ENCODE data around the gene AFMID. TPM values are rescaled to one million over a fixed set of nuclear protein-coding genes. Genes with fewer than 3 reads are reported as not detected.
A peak's percentile ranks its signal among the peaks of the same experiment; 100 is the strongest.

Gene AFMID
- total RNA-seq, 1 experiment from 2014 or later, result 45.1 TPM

- Mint-ChIP-seq H3K27ac (peak overlapping the region; percentile 68; the same call in 1 of the 2 replicates), H3K27me3 (ENCODE audit: low read depth) (no peaks in the 10 kb centered on the region), H3K36me3 (peaks cover 54% of the 10 kb centered on the region), H3K4me3 (no peak overlapping the region), H3K4me1 (peaks cover 45% of the 10 kb centered on the region), H3K9me3 (no peaks in the 10 kb centered on the region)
- CTCF ChIA-PET, result interaction anchor here (0.7 to 6.4 kb wide), 21 partner anchors 9 to 246 kb away, joined by 3 to 85 read pairs (median 4); partner anchors contain the start of genes AFMID, BIRC5 and TK1
- no peak for DNase-seq (ENCODE audit: low spot score)
- TF ChIP-seq ZNF671 (CRISPR knock-in tag; IDR thresholded peaks at IDR 0.05) (no peak), E2F1 (CRISPR knock-in tag; IDR thresholded peaks at IDR 0.05) (no peak), SMAD3 (CRISPR knock-in tag; IDR thresholded peaks at IDR 0.05; ENCODE audit: borderline replicate concordance) (no peak), PRDM15 (CRISPR knock-in tag; IDR thresholded peaks at IDR 0.05) (no peak), SP1 (CRISPR knock-in tag; conservative IDR thresholded peaks at IDR 0.05) (no peak), E2F4 (CRISPR knock-in tag; IDR thresholded peaks at IDR 0.05; ENCODE audit: borderline replicate concordance, low read depth) (no peak), IRF2 (CRISPR knock-in tag; IDR thresholded peaks at IDR 0.05; ENCODE audit: borderline replicate concordance, low read depth) (no peak), TEAD4 (CRISPR knock-in tag; IDR thresholded peaks at IDR 0.05) (no peak), CREM (CRISPR knock-in tag; IDR thresholded peaks at IDR 0.05) (no peak), NR1H2 (CRISPR knock-in tag; IDR thresholded peaks at IDR 0.05) (no peak), JUN (CRISPR knock-in tag; IDR thresholded peaks at IDR 0.05) (no peak), IRF1 (CRISPR knock-in tag; IDR thresholded peaks at IDR 0.05) (no peak), E2F5 (CRISPR knock-in tag; IDR thresholded peaks at IDR 0.05) (no peak), MXD4 (CRISPR knock-in tag; IDR thresholded peaks at IDR 0.05; ENCODE audit: borderline replicate concordance) (no peak)
- TF ChIP-seq, protein P1, sequence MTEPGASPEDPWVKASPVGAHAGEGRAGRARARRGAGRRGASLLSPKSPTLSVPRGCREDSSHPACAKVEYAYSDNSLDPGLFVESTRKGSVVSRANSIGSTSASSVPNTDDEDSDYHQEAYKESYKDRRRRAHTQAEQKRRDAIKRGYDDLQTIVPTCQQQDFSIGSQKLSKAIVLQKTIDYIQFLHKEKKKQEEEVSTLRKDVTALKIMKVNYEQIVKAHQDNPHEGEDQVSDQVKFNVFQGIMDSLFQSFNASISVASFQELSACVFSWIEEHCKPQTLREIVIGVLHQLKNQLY (CRISPR knock-in tag; IDR thresholded peaks at IDR 0.05), result no peak
- TF ChIP-seq, protein P2, sequence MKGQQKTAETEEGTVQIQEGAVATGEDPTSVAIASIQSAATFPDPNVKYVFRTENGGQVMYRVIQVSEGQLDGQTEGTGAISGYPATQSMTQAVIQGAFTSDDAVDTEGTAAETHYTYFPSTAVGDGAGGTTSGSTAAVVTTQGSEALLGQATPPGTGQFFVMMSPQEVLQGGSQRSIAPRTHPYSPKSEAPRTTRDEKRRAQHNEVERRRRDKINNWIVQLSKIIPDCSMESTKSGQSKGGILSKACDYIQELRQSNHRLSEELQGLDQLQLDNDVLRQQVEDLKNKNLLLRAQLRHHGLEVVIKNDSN (CRISPR knock-in tag; IDR thresholded peaks at IDR 0.05), result no peak
- ATAC-seq, result no peak
- POLR2A ChIA-PET, result interaction anchor here (1.6 to 1.8 kb wide), 2 partner anchors 23 to 35 kb away, joined by 3 to 7 read pairs; no protein-coding TSS in a partner anchor
Measured at GRCh38 chr17:78175643-78175981, 11.6 kb upstream of the AFMID start.
